ENCODE data around the gene HS6ST2. TPM values are rescaled to one million over a fixed set of nuclear protein-coding genes. Genes with fewer than 3 reads are reported as not detected.

HS6ST2 gene
- total RNA-seq, 4 donors from 2014 or later = 0.77 to 9.7 (median 1.9) TPM

GRCh38 chrX:132848296-132848970 lies 110.0 kb downstream of the HS6ST2 start:
- no peak for TF ChIP-seq POLR2A (IDR thresholded peaks at IDR 0.05)
- TF ChIP-seq CTCF (IDR thresholded peaks at IDR 0.05) = no peak
- Histone ChIP-seq H3K27ac (no peak overlapping the region), H3K27me3 (peaks cover 0 to 4% of the 10 kb centered on the region in 2 donors), H3K9me3 (no peaks in the 10 kb centered on the region), H3K36me3 (no peaks in the 10 kb centered on the region), H3K4me3 (no peak overlapping the region), H3K4me1 (no peaks in the 10 kb centered on the region)
- DNase-seq = no peak
- intact Hi-C loops (cut with DNase I; ENCODE audit: low total_unique reads) = no loop called here

GRCh38 chrX:132843363-132843762 lies 115.1 kb downstream of the HS6ST2 start:
- TF ChIP-seq POLR2A (IDR thresholded peaks at IDR 0.05) = no peak
- no peak for TF ChIP-seq CTCF (IDR thresholded peaks at IDR 0.05)
- no peaks in the 10 kb centered on the region for H3K36me3 ChIP-seq

GRCh38 chrX:132842460-132843238 lies 115.8 kb downstream of the HS6ST2 start:
- Histone ChIP-seq H3K36me3 (no peaks in the 10 kb centered on the region), H3K4me3 (no peak overlapping the region), H3K9me3 (no peaks in the 10 kb centered on the region), H3K4me1 (no peaks in the 10 kb centered on the region), H3K27me3 (peaks cover 0 to 7% of the 10 kb centered on the region in 2 donors), H3K27ac (no peak overlapping the region)
- DNase-seq = no peak
- intact Hi-C loops (cut with DNase I; ENCODE audit: low total_unique reads) = no loop called here
- TF ChIP-seq POLR2A (IDR thresholded peaks at IDR 0.05) = no peak
- no peak for TF ChIP-seq CTCF (IDR thresholded peaks at IDR 0.05)

More at GRCh38 chrX:132843363-132843762, 115.1 kb downstream of the HS6ST2 start:
- Histone ChIP-seq H3K4me1 (no peaks in the 10 kb centered on the region), H3K27me3 (peaks cover 0 to 7% of the 10 kb centered on the region in 2 donors), H3K9me3 (no peaks in the 10 kb centered on the region), H3K4me3 (no peak overlapping the region), H3K27ac (no peak overlapping the region)
- intact Hi-C loops (cut with DNase I; ENCODE audit: low total_unique reads) = no loop called here
- DNase-seq = no peak

GRCh38 chrX:132837967-132838366 lies 120.5 kb downstream of the HS6ST2 start:
- H3K27me3 ChIP-seq = peaks cover 0 to 8% of the 10 kb centered on the region in 2 donors
- no peak overlapping the region for H3K4me3 ChIP-seq
- DNase-seq = no peak
- TF ChIP-seq CTCF (IDR thresholded peaks at IDR 0.05) = no peak
- no peak for TF ChIP-seq POLR2A (IDR thresholded peaks at IDR 0.05)
- H3K4me1 ChIP-seq = no peaks in the 10 kb centered on the region
- no peaks in the 10 kb centered on the region for H3K9me3 ChIP-seq
- intact Hi-C loops (cut with DNase I; ENCODE audit: low total_unique reads) = no loop called here
- peaks cover 0 to under 1% of the 10 kb centered on the region in 2 donors for H3K36me3 ChIP-seq
- no peak overlapping the region for H3K27ac ChIP-seq

DNA sequence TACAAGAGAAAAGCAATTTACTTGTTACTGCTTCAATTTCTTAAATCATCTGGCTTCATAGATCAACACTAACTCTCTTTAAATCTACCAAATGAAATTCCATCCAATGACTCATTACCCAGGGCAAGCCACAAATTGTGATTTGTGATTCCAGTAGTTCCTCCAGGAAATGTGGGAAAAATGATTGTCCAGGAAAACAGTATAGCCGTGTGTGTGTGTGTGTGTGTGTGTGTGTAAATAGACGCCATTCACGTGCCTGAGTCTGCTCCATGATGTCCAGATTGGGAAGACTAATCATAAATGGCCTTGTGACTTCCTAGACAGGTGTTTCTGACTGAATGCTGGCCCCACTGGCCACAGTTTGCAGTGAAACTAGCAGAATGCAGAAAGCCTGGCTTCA lies 121.3 kb downstream of the HS6ST2 start:
- intact Hi-C loops (cut with DNase I; ENCODE audit: low total_unique reads) = no loop called here

More for the DNA sequence above, 121.3 kb downstream of the HS6ST2 start:
- peaks cover 0 to 8% of the 10 kb centered on the region in 2 donors for H3K27me3 ChIP-seq
- H3K27ac ChIP-seq = no peak overlapping the region
- H3K9me3 ChIP-seq = no peaks in the 10 kb centered on the region
- no peaks in the 10 kb centered on the region for H3K4me1 ChIP-seq
- H3K4me3 ChIP-seq = no peak overlapping the region
- no peak for DNase-seq
- peaks cover 0 to 2% of the 10 kb centered on the region in 2 donors for H3K36me3 ChIP-seq
- TF ChIP-seq POLR2A (IDR thresholded peaks at IDR 0.05) (no peak), CTCF (IDR thresholded peaks at IDR 0.05) (no peak)
